Urinary bladder (tissue), 4 donors: ENCODE measurements around the gene YOD1. TPM values are rescaled to one million over a fixed set of nuclear protein-coding genes. Genes with fewer than 3 reads are reported as not detected.
A peak's percentile ranks its signal among the peaks of the same experiment; 100 is the strongest.

Source experiments
- DNase-seq: peaks from one replicate; pipeline ENCODE4 v3.0.0-alpha.2; 2015; ENCODE audit errors: extremely low spot score
- H3K27ac ChIP-seq: one replicate; pipeline ENCODE4 v1.5.1; 2013; ENCODE audit warnings: low read depth, mild to moderate bottlenecking, moderate library complexity
- H3K36me3 ChIP-seq: one replicate; pipeline ENCODE4 v1.6.1; 2013; ENCODE audit warnings: mild to moderate bottlenecking, moderate library complexity; ENCODE audit not compliant: insufficient read depth
- H3K4me1 ChIP-seq: one replicate; pipeline ENCODE4 v1.6.1; 2013; ENCODE audit warnings: mild to moderate bottlenecking, moderate library complexity; ENCODE audit not compliant: insufficient read depth
- H3K4me3 ChIP-seq: one replicate; pipeline ENCODE4 v1.5.1; 2013; ENCODE audit warnings: low read depth, low read length
- WGBS: extraction: QIAGEN DNeasy Blood & Tissue Kit; methylation state at CpG from one replicate; pipeline ENCODE4 v1.1.7; 2013; 5-methylcytosine and 5-hydroxymethylcytosine counted together
- polyA plus RNA-seq: library from polyadenylated mRNA; stranded (reverse); fragments of 200-250 nt; gene quantifications from one replicate; pipeline ENCODE4 v1.2.3, GENCODE V29; 2013
- total RNA-seq: library from RNA; depleted of rRNA; stranded (reverse); fragments of >200 nt; gene quantifications from one replicate; pipeline ENCODE4 v1.2.3, GENCODE V29; 2014
- donor health status: healthy with polysubstance abuse.
- donor health status: healthy.

Gene YOD1
- total and polyA plus RNA-seq, 2 donors = 2.8 to 18.1 TPM

GRCh38 chr1:207010726-207011125 lies 40.3 kb downstream of the YOD1 start:
- DNase-seq = no peak
- Histone ChIP-seq H3K36me3 (no peaks in the 10 kb centered on the region), H3K4me3 (no peak overlapping the region), H3K4me1 (no peaks in the 10 kb centered on the region), H3K27ac (no peak overlapping the region)
- 99% methylated on average over 2 of the region's 2 CpGs for WGBS

- WGBS = 81% methylated on average over 7 of the region's 7 CpGs
- Histone ChIP-seq H3K4me3 (no peak overlapping the region), H3K4me1 (no peaks in the 10 kb centered on the region), H3K27ac (no peak overlapping the region), H3K36me3 (no peaks in the 10 kb centered on the region)
- DNase-seq = no peak
These were observed 41.1 kb downstream of the YOD1 start for GRCh38 chr1:207009945-207010344.

GRCh38 chr1:207009182-207009850 lies 41.7 kb downstream of the YOD1 start:
- WGBS = 91% methylated on average over 10 of the region's 10 CpGs

GRCh38 chr1:207007352-207008033 lies 43.5 kb downstream of the YOD1 start:
- no peak for DNase-seq
- no peaks in the 10 kb centered on the region for H3K4me1 ChIP-seq
- H3K36me3 ChIP-seq = no peaks in the 10 kb centered on the region
- no peak overlapping the region for H3K4me3 ChIP-seq
- H3K27ac ChIP-seq = no peak overlapping the region
- 60% methylated on average over 5 of the region's 5 CpGs for WGBS

More at GRCh38 chr1:207009182-207009850, 41.7 kb downstream of the YOD1 start:
- Histone ChIP-seq H3K4me3 (no peak overlapping the region), H3K4me1 (no peaks in the 10 kb centered on the region), H3K27ac (no peak overlapping the region), H3K36me3 (no peaks in the 10 kb centered on the region)
- DNase-seq = no peak

- 68% methylated on average over 3 of the region's 3 CpGs for WGBS
- no peak overlapping the region for H3K27ac ChIP-seq
- H3K4me1 ChIP-seq = no peaks in the 10 kb centered on the region
- H3K36me3 ChIP-seq = no peaks in the 10 kb centered on the region
- no peak for DNase-seq
- no peak overlapping the region for H3K4me3 ChIP-seq
These were observed 44.1 kb downstream of the YOD1 start for GRCh38 chr1:207006914-207007313.

- no peaks in the 10 kb centered on the region for H3K36me3 ChIP-seq
- H3K4me3 ChIP-seq = no peak overlapping the region
- no peaks in the 10 kb centered on the region for H3K4me1 ChIP-seq
- 93% methylated on average over 3 of the region's 3 CpGs for WGBS
- DNase-seq = no peak
- H3K27ac ChIP-seq = no peak overlapping the region
These were observed 44.9 kb downstream of the YOD1 start for GRCh38 chr1:207006083-207006482.

- no peak overlapping the region for H3K4me3 ChIP-seq
- 45% methylated on average over 9 of the region's 9 CpGs for WGBS
- DNase-seq = no peak
- no peaks in the 10 kb centered on the region for H3K36me3 ChIP-seq
- H3K27ac ChIP-seq = no peak overlapping the region
- no peaks in the 10 kb centered on the region for H3K4me1 ChIP-seq
These were observed 45.8 kb downstream of the YOD1 start for GRCh38 chr1:207004931-207005830.

- no peak overlapping the region for H3K4me3 ChIP-seq
- H3K36me3 ChIP-seq = no peaks in the 10 kb centered on the region
- H3K4me1 ChIP-seq = no peaks in the 10 kb centered on the region
- WGBS = 80% methylated on average over 4 of the region's 4 CpGs
- DNase-seq = no peak
- H3K27ac ChIP-seq = no peak overlapping the region
These were observed 47.8 kb downstream of the YOD1 start for GRCh38 chr1:207003210-207003609.

GRCh38 chr1:207002724-207003146 lies 48.3 kb downstream of the YOD1 start:
- Histone ChIP-seq H3K4me3 (no peak overlapping the region), H3K4me1 (no peaks in the 10 kb centered on the region), H3K27ac (no peak overlapping the region), H3K36me3 (no peaks in the 10 kb centered on the region)
- no peak for DNase-seq
- WGBS = 65% methylated on average over 1 of the region's 1 CpG

- WGBS = 78% methylated on average over 5 of the region's 5 CpGs
These were observed 49.3 kb downstream of the YOD1 start for GRCh38 chr1:207001492-207002245.

GRCh38 chr1:207000651-207001291 lies 50.2 kb downstream of the YOD1 start:
- whole genome bisulfite sequencing = 66% methylated on average over 5 of the region's 5 CpGs
- Histone ChIP-seq H3K4me1 (no peaks in the 10 kb centered on the region), H3K36me3 (no peaks in the 10 kb centered on the region), H3K27ac (no peak overlapping the region), H3K4me3 (no peak overlapping the region)
- no peak for DNase-seq

More at GRCh38 chr1:207001492-207002245, 49.3 kb downstream of the YOD1 start:
- Histone ChIP-seq H3K4me1 (no peaks in the 10 kb centered on the region), H3K36me3 (no peaks in the 10 kb centered on the region), H3K27ac (peak overlapping the region; percentile 71), H3K4me3 (no peak overlapping the region)
- DNase-seq = no peak

- Histone ChIP-seq H3K4me1 (no peaks in the 10 kb centered on the region), H3K36me3 (no peaks in the 10 kb centered on the region), H3K4me3 (no peak overlapping the region), H3K27ac (no peak overlapping the region)
- WGBS = 86% methylated on average over 2 of the region's 2 CpGs
- no peak for DNase-seq
These were observed 52.2 kb downstream of the YOD1 start for GRCh38 chr1:206998816-206999215.
